Activated naive CD8-positive, alpha-beta T cell treated with anti-CD3 and anti-CD28 coated beads, Interleukin-2, amount 50 U/mL, for 24 hours (primary cell): ENCODE measurements around the gene TFAP2C.

Experiments
- ATAC-seq: fragments of 150-1000 bp; cut with Tn5 transposase; one replicate; pipeline ENCODE4 v1.10.0; 2021
- DNase-seq: peaks from one replicate; pipeline ENCODE4 v3.0.0; 2021
- H3K27ac Mint-ChIP-seq: one replicate; pipeline ENCODE4 v1.8.0; 2021; ENCODE audit warnings: mild to moderate bottlenecking, mixed read lengths
- H3K27me3 Mint-ChIP-seq: one replicate; pipeline ENCODE4 v1.8.0; 2021; ENCODE audit warnings: mixed read lengths
- H3K36me3 Mint-ChIP-seq: one replicate; pipeline ENCODE4 v1.8.0; 2021; ENCODE audit warnings: low read depth, mixed read lengths
- H3K4me1 Mint-ChIP-seq: one replicate; pipeline ENCODE4 v1.8.0; 2021; ENCODE audit warnings: mixed read lengths
- H3K4me3 Mint-ChIP-seq: one replicate; pipeline ENCODE4 v1.8.0; 2021; ENCODE audit warnings: mild to moderate bottlenecking, moderate library complexity, mixed read lengths
- H3K9me3 Mint-ChIP-seq: one replicate; pipeline ENCODE4 v1.8.0; 2021; ENCODE audit warnings: mixed read lengths

Gene TFAP2C

DNA sequence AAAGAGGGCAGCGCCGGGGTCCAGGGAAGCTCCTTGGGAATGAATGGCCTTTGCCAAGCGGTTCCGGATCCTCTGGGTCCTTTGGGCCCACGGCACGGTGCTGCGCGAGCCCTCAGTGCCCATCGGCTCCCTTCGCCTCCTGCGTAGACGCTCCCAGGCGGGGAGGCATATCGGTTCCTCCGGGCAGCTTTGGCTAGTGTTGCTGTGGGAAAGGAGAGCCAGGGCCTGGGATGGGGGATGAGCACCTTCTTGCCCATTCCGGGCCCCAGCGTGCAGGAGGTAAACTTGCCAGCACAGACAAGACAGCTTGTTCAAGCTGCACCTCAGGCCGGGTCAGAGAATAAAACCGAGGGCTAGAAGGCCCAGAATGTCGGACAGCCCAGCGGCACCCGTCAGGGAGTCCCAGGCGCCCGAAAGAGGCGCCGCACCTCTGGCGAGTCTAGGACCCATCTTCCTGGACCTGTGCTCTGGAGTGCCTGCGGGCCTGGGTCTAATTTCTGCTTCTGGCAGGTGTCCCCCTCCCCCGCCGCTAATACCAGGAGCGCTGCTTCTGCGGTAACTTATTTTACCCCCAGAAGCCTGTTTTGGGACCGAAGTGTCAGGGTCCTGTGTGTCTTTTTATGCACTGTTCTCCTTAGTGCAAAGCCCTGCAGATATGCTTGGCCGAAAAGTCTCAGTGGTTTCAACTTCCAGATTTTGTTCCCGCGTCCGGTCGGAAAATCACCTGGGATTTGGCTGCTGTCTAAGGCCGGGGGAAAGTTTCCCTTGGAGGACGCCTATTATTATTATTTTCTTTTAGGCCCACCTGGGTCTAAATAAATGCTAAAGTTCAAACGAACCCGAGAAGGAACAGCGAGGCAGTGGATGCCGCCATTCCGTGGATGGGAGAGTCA, 1.7 kb upstream of the TFAP2C start:
- H3K4me3 Mint-ChIP-seq: no peak overlapping the region
- H3K27ac Mint-ChIP-seq: no peak overlapping the region
- no peaks in the 10 kb centered on the region for H3K36me3 Mint-ChIP-seq
- ATAC-seq (no peak), DNase-seq (no peak)
- H3K27me3 Mint-ChIP-seq: peaks cover 67% of the 10 kb centered on the region
- no peaks in the 10 kb centered on the region for H3K9me3 Mint-ChIP-seq
- peaks cover 11% of the 10 kb centered on the region for H3K4me1 Mint-ChIP-seq

GRCh38 chr20:56628015-56628872, 862 bp upstream of the TFAP2C start:
- Mint-ChIP-seq H3K36me3 (no peaks in the 10 kb centered on the region), H3K4me3 (peak overlapping the region; percentile 34), H3K27ac (no peak overlapping the region), H3K4me1 (peaks cover 11% of the 10 kb centered on the region), H3K9me3 (no peaks in the 10 kb centered on the region), H3K27me3 (peaks cover 72% of the 10 kb centered on the region)
- DNase-seq: no peak
- no peak for ATAC-seq

GRCh38 chr20:56629464-56630085, 469 bp downstream of the TFAP2C start:
- H3K36me3 Mint-ChIP-seq: no peaks in the 10 kb centered on the region
- H3K4me1 Mint-ChIP-seq: peaks cover 11% of the 10 kb centered on the region
- ATAC-seq: no peak
- H3K4me3 Mint-ChIP-seq: peak overlapping the region; percentile 11
- H3K27ac Mint-ChIP-seq: no peak overlapping the region
- H3K9me3 Mint-ChIP-seq: no peaks in the 10 kb centered on the region
- no peak for DNase-seq
- H3K27me3 Mint-ChIP-seq: peaks cover 71% of the 10 kb centered on the region

DNA sequence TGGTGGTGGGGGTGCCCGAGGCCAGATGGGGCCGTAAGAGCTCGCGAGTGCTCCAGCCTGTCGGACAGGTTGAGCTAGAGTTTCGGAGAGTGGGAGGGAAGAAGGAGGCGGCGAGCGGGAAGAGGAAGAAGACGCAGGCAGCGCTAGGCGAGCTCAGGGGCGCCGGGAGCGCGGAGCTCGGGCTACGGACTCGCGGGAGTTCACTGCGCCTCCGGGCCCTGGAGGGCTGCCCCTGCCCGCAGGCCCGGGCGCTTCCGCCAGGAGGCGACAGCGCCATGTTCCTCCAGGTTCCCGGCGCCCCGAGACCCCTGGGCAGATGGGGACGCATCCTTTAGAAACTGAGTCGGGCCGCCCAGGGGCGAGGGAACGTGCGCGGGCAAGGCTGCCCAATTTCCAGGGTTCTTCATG, 984 bp downstream of the TFAP2C start:
- Mint-ChIP-seq H3K9me3 (no peaks in the 10 kb centered on the region), H3K4me3 (no peak overlapping the region), H3K27me3 (peaks cover 70% of the 10 kb centered on the region), H3K4me1 (peaks cover 11% of the 10 kb centered on the region), H3K27ac (no peak overlapping the region), H3K36me3 (no peaks in the 10 kb centered on the region)
- DNase-seq (peak; percentile 17), ATAC-seq (no peak)

DNA sequence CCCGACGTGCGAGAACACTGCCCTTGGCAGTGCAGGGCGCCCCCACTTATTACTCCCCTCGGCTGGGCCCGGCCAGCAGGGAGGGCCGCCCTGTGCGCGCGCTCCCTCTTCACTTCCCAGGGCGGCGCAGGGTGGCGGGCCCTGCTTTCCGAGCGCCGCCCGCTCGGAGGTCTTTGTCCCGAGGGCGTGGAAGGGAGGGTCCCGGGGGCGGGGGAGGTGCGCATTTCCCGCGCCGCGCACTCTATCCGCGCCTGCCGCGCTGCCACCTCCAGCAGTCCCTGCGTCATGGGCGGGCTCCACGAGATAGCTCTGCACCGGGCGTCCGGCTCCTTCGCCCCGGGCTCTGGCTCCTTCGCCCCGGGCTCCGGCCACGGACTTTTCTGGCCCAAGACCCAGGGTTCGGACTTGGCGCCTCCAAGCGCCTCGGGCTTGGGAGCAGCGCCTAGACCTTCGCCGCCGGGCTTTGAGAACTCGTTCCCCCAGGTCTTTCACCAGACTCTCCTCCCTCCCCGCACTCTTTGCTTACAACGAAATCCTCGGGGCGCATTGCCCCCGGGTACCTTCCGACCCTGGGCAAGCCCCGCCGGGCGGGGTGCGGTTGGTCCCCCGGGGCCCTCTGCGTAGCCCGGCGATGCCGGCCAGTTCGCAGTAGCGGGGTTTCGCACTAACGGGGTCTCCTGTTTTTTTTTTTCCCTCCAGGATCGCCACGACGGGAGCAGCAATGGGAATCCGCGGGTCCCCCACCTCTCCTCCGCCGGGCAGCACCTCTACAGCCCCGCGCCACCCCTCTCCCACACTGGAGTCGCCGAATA, 1.6 kb downstream of the TFAP2C start:
- H3K36me3 Mint-ChIP-seq: no peaks in the 10 kb centered on the region
- ATAC-seq (no peak), DNase-seq (no peak)
- H3K4me3 Mint-ChIP-seq: no peak overlapping the region
- H3K4me1 Mint-ChIP-seq: peaks cover 11% of the 10 kb centered on the region
- H3K27ac Mint-ChIP-seq: no peak overlapping the region
- H3K9me3 Mint-ChIP-seq: no peaks in the 10 kb centered on the region
- peaks cover 71% of the 10 kb centered on the region for H3K27me3 Mint-ChIP-seq

DNA sequence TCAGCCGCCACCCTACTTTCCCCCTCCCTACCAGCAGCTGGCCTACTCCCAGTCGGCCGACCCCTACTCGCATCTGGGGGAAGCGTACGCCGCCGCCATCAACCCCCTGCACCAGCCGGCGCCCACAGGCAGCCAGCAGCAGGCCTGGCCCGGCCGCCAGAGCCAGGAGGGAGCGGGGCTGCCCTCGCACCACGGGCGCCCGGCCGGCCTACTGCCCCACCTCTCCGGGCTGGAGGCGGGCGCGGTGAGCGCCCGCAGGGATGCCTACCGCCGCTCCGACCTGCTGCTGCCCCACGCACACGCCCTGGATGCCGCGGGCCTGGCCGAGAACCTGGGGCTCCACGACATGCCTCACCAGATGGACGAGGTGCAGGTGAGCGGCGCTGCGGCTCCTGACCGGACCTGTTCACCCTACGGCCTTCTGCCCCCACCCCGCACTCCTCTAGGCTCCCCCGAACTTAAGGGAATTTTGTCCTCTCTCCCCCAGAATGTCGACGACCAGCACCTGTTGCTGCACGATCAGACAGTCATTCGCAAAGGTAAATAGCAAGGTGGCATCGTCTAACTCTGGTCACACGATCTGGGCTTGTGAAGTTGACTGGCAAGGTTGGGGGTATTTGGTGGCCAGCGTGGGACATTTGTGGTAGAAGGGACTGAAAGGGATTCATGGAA, 2.3 kb downstream of the TFAP2C start:
- Mint-ChIP-seq H3K36me3 (no peaks in the 10 kb centered on the region), H3K4me1 (peaks cover 11% of the 10 kb centered on the region), H3K27me3 (peaks cover 65% of the 10 kb centered on the region), H3K27ac (no peak overlapping the region), H3K9me3 (no peaks in the 10 kb centered on the region), H3K4me3 (no peak overlapping the region)
- ATAC-seq (no peak), DNase-seq (no peak)

GRCh38 chr20:56631990-56632327, 2.9 kb downstream of the TFAP2C start:
- DNase-seq (no peak), ATAC-seq (no peak)
- Mint-ChIP-seq H3K4me1 (peaks cover 11% of the 10 kb centered on the region), H3K9me3 (no peaks in the 10 kb centered on the region), H3K4me3 (no peak overlapping the region), H3K27me3 (peaks cover 60% of the 10 kb centered on the region), H3K27ac (no peak overlapping the region), H3K36me3 (no peaks in the 10 kb centered on the region)

GRCh38 chr20:56634307-56634706, 5.2 kb downstream of the TFAP2C start:
- Mint-ChIP-seq H3K36me3 (no peaks in the 10 kb centered on the region), H3K4me3 (no peak overlapping the region), H3K27me3 (peaks cover 41% of the 10 kb centered on the region), H3K27ac (no peak overlapping the region), H3K4me1 (no peaks in the 10 kb centered on the region), H3K9me3 (no peaks in the 10 kb centered on the region)
- DNase-seq (no peak), ATAC-seq (no peak)

DNA sequence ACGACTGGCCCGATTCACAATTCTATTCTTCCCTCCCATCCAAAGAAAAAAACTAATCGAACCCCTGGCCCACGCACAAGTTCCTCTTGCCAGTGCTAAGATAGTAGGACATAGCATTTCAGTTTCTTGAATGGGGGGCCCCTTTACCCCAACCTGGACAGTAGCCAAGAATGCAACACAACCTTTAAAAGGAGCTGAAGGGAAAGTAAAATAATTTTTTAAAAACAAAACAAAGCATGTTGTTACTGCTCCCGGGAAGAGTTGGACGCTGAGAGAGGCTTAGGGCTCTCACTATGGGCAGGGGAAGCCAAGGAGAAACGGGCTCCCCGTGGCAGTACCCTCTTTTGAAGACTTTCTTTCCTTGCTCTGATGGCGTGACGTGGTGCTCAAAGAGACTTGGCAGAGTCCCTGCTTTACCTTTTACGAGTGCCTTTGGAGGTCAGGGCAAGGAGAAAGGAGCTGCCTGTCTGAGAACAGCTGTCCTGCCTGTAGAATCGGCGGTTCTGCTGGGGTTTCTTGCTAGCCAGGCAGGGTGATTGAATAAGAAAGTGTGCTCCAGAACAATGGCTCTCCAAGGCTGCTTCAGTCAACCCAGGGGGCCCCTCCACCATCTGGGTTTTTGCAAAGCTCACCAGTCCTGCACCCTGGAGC, 5.8 kb downstream of the TFAP2C start:
- H3K27ac Mint-ChIP-seq: no peak overlapping the region
- no peaks in the 10 kb centered on the region for H3K4me1 Mint-ChIP-seq
- no peak for DNase-seq
- H3K4me3 Mint-ChIP-seq: no peak overlapping the region
- ATAC-seq: no peak
- no peaks in the 10 kb centered on the region for H3K9me3 Mint-ChIP-seq
- H3K27me3 Mint-ChIP-seq: peaks cover 35% of the 10 kb centered on the region
- H3K36me3 Mint-ChIP-seq: no peaks in the 10 kb centered on the region

- Mint-ChIP-seq H3K27ac (no peak overlapping the region), H3K4me3 (no peak overlapping the region), H3K36me3 (no peaks in the 10 kb centered on the region), H3K4me1 (no peaks in the 10 kb centered on the region), H3K27me3 (peaks cover 30% of the 10 kb centered on the region), H3K9me3 (no peaks in the 10 kb centered on the region)
- no peak for DNase-seq
- ATAC-seq: no peak
Measured at GRCh38 chr20:56636716-56637115, 7.6 kb downstream of the TFAP2C start.

DNA sequence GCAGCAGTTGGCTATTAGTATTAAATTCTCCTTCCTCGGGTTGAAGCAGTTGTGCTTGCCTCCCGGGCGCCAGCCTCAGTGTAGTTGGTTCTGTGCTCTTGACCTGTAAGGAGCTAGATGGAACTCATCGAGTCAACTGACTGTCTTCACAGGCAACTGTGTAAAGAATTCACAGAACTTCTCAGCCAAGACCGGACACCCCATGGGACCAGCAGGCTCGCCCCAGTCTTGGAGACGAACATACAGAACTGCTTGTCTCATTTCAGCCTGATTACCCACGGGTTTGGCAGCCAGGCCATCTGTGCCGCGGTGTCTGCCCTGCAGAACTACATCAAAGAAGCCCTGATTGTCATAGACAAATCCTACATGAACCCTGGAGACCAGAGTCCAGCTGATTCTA, 8.5 kb downstream of the TFAP2C start:
- Mint-ChIP-seq H3K36me3 (no peaks in the 10 kb centered on the region), H3K27me3 (peaks cover 23% of the 10 kb centered on the region), H3K9me3 (no peaks in the 10 kb centered on the region), H3K27ac (no peak overlapping the region), H3K4me3 (no peak overlapping the region), H3K4me1 (no peaks in the 10 kb centered on the region)
- ATAC-seq (no peak), DNase-seq (no peak)

DNA sequence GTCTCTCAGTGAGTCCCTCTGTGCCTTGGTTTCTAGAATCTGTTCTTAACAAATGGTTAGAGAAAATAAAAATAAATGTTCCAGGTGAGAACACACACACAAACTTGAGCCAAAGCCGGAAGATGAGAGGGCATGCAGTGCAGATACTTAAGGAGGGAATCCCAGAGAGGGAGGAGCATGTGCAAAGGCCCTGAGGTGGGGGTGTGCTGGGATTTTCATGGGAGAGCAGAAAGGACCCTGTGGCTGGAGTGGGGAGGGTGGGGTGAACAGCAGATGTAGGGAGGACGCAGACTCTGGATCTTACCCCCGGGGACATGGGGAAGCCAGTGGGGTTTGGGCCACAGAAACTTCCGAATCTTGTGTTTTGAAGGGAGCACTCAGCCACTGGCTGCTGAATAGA, 17.5 kb downstream of the TFAP2C start:
- ATAC-seq: no peak
- H3K4me3 Mint-ChIP-seq: no peak overlapping the region
- no peaks in the 10 kb centered on the region for H3K36me3 Mint-ChIP-seq
- H3K27me3 Mint-ChIP-seq: peaks cover 9% of the 10 kb centered on the region
- no peak for DNase-seq
- no peaks in the 10 kb centered on the region for H3K4me1 Mint-ChIP-seq
- H3K9me3 Mint-ChIP-seq: no peaks in the 10 kb centered on the region
- no peak overlapping the region for H3K27ac Mint-ChIP-seq

DNA sequence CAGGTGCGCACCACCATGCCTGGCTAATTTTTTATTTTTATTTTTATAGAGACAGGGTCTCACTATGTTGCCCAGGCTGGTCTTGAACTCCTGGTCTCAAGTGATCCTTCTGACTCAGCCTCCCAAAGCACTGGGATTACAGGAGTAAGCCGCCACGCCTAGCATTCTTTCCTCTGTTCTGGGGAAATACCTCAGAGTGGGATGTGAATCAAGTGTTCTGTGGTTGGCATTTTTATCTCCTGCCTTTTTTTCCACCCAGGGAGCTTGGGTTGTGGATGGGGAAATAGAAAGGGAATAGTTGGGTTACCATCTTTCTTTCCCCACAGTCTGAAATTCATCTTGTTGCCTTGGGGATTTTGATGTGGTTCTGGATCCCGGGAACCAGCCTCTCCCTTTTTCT, 24.1 kb downstream of the TFAP2C start:
- H3K27ac Mint-ChIP-seq: no peak overlapping the region
- no peaks in the 10 kb centered on the region for H3K4me1 Mint-ChIP-seq
- no peak for DNase-seq
- no peak for ATAC-seq
- H3K27me3 Mint-ChIP-seq: no peaks in the 10 kb centered on the region
- no peaks in the 10 kb centered on the region for H3K36me3 Mint-ChIP-seq
- H3K9me3 Mint-ChIP-seq: no peaks in the 10 kb centered on the region
- no peak overlapping the region for H3K4me3 Mint-ChIP-seq
